OCI-LY1 (cell line): Measurements from ENCODE around the gene OR4D1.
"Not testable (repeated sequence)": the region's sequence is repeated elsewhere in the genome, so short reads cannot be mapped to it uniquely, and the experiment has no call there.

Experiments used
- H2AFZ ChIP-seq: fragments of 200-600 bp; sonication (generic), shearing (Covaris generic); 2 replicates; pipeline ENCODE4 v1.6.0; 2014; ENCODE audit warnings: antibody characterized with exemption, mild to moderate bottlenecking, low read length
- H3F3A ChIP-seq: fragments of 200-600 bp; sonication (generic), shearing (Covaris generic); 2 replicates; pipeline ENCODE4 v1.6.0; 2014; ENCODE audit warnings: mild to moderate bottlenecking, antibody characterized with exemption, low read length, moderate library complexity; ENCODE audit not compliant: insufficient read depth
- H3K27ac ChIP-seq: fragments of 200-600 bp; sonication (generic); 2 replicates; pipeline ENCODE4 v1.5.1; 2014; ENCODE audit warnings: low read length, mixed run types, mild to moderate bottlenecking, low read depth; ENCODE audit not compliant: poor library complexity, severe bottlenecking
- H3K27me3 ChIP-seq: fragments of 200-600 bp; sonication (generic); 2 replicates; pipeline ENCODE4 v1.6.0; 2014; ENCODE audit warnings: antibody characterized with exemption, mild to moderate bottlenecking, low read length, moderate library complexity; ENCODE audit not compliant: insufficient read depth
- H3K36me3 ChIP-seq: fragments of 200-600 bp; sonication (generic); 2 replicates; pipeline ENCODE4 v1.6.1; 2014; ENCODE audit warnings: mild to moderate bottlenecking, antibody characterized with exemption, low read length, moderate library complexity, mixed read lengths; ENCODE audit not compliant: insufficient read depth
- H3K4me1 ChIP-seq: fragments of 200-600 bp; sonication (generic); 2 replicates; pipeline ENCODE4 v1.5.1; 2014; ENCODE audit warnings: mild to moderate bottlenecking, low read length, moderate library complexity; ENCODE audit not compliant: insufficient read depth, severe bottlenecking
- H3K4me2 ChIP-seq: fragments of 200-600 bp; sonication (generic), shearing (Covaris generic); 2 replicates; pipeline ENCODE4 v1.6.1; 2014; ENCODE audit warnings: low read length
- H3K4me3 ChIP-seq: fragments of 200-600 bp; sonication (generic); 2 replicates; pipeline ENCODE4 v1.5.1; 2014; ENCODE audit warnings: low read length, low read depth, mild to moderate bottlenecking, mixed read lengths; ENCODE audit not compliant: poor library complexity, severe bottlenecking
- H3K79me2 ChIP-seq: fragments of 200-600 bp; shearing (Covaris generic); 2 replicates; pipeline ENCODE4 v1.6.1; 2016; ENCODE audit warnings: mixed run types, low read length, mixed read lengths; ENCODE audit not compliant: insufficient read depth
- H3K9ac ChIP-seq: fragments of 200-600 bp; sonication (generic), shearing (Covaris generic); 2 replicates; pipeline ENCODE4 v1.6.1; 2014; ENCODE audit warnings: mild to moderate bottlenecking, low read length, mixed read lengths
- H3K9me2 ChIP-seq: fragments of 200-600 bp; sonication (generic), shearing (Covaris generic); 2 replicates; pipeline ENCODE4 v1.6.1; 2014; ENCODE audit warnings: low read depth, mild to moderate bottlenecking, low read length, mixed read lengths
- H3K9me3 ChIP-seq: fragments of 200-600 bp; shearing (Covaris generic); 2 replicates; pipeline ENCODE4 v1.6.1; 2014; ENCODE audit warnings: low read length, mixed read lengths
- H4K20me1 ChIP-seq: fragments of 200-600 bp; sonication (generic), shearing (Covaris generic); 2 replicates; pipeline ENCODE4 v1.6.0; 2016; ENCODE audit warnings: mild to moderate bottlenecking, low read length; ENCODE audit not compliant: insufficient read depth
- EZH2 ChIP-seq: fragments of 200-600 bp; sonication (generic), shearing (Covaris generic); IDR thresholded peaks from 2 replicates; pipeline ENCODE4 v1.8.0; 2017; ENCODE audit warnings: borderline replicate concordance, mixed run types, mild to moderate bottlenecking, antibody characterized with exemption, low read length, moderate library complexity, mixed read lengths
- TF ChIP-seq, protein P1 (sequence below): fragments of 200-600 bp; sonication (generic), shearing (Covaris generic); IDR thresholded peaks from 2 replicates; pipeline ENCODE4 v1.5.1; 2017; ENCODE audit warnings: mild to moderate bottlenecking, antibody characterized with exemption, low read length, moderate library complexity, mixed read lengths

OR4D1 gene

DNA sequence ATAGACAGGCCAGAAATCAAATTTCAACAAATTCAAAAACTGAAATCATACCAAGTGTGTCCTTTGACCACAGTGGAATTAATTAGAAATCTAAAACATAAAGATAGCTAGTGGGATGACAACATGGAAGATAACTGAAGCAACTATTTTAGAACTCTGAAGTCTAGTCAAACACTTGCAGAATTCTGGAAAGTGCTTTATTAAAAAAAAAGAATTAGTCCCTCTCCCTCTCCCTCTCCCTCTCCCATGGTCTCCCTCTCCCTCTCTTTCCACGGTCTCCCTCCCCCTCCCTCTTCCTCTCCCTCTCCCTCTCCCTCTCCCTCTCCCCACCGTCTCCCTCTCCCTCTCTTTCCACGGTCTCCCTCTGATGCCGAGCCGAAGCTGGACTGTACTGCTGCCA lies 6.7 kb upstream of the OR4D1 start:
- no peaks in the 10 kb centered on the region for H3K9me2 ChIP-seq
- no peaks in the 10 kb centered on the region for H3F3A ChIP-seq
- H3K79me2 ChIP-seq: no peaks in the 10 kb centered on the region
- H3K9me3 ChIP-seq: peaks cover 15% of the 10 kb centered on the region
- TF ChIP-seq, protein P1, sequence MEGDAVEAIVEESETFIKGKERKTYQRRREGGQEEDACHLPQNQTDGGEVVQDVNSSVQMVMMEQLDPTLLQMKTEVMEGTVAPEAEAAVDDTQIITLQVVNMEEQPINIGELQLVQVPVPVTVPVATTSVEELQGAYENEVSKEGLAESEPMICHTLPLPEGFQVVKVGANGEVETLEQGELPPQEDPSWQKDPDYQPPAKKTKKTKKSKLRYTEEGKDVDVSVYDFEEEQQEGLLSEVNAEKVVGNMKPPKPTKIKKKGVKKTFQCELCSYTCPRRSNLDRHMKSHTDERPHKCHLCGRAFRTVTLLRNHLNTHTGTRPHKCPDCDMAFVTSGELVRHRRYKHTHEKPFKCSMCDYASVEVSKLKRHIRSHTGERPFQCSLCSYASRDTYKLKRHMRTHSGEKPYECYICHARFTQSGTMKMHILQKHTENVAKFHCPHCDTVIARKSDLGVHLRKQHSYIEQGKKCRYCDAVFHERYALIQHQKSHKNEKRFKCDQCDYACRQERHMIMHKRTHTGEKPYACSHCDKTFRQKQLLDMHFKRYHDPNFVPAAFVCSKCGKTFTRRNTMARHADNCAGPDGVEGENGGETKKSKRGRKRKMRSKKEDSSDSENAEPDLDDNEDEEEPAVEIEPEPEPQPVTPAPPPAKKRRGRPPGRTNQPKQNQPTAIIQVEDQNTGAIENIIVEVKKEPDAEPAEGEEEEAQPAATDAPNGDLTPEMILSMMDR: no peak
- no peak for TF ChIP-seq EZH2
- H3K9ac ChIP-seq: no peak overlapping the region
- H3K4me2 ChIP-seq: no peak overlapping the region
- H3K36me3 ChIP-seq: no peaks in the 10 kb centered on the region
- no peaks in the 10 kb centered on the region for H3K4me1 ChIP-seq
- no peak overlapping the region for H3K4me3 ChIP-seq
- H3K27me3 ChIP-seq: peaks cover 2% of the 10 kb centered on the region; the same call in 1 of the 2 replicates
- no peaks in the 10 kb centered on the region for H4K20me1 ChIP-seq
- no peak overlapping the region for H2AFZ ChIP-seq
- no peak overlapping the region for H3K27ac ChIP-seq

DNA sequence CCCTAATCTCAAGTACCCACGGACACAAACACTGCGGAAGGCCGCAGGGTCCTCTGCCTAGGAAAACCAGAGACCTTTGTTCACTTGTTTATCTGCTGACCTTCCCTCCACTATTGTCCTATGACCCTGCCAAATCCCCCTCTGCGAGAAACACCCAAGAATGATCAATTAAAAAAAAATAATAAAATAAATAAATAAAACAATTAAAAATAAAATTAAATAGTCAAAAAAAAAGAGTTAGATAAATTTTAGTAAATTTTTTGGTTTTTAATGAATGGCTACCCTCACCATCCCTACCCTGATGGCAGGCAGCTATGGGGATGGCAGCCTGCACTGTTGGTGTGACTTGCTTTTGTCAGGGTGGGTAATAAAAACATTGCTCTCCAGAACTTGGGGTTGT lies 4.8 kb upstream of the OR4D1 start:
- H3K27me3 ChIP-seq, H3K4me3 ChIP-seq, H4K20me1 ChIP-seq, H3K9me2 ChIP-seq, H3K27ac ChIP-seq, H3K4me1 ChIP-seq, H3F3A ChIP-seq, H3K9ac ChIP-seq, H3K36me3 ChIP-seq, H2AFZ ChIP-seq, H3K4me2 ChIP-seq, H3K79me2 ChIP-seq: not testable (repeated sequence)
- peaks cover 15% of the 10 kb centered on the region for H3K9me3 ChIP-seq

DNA sequence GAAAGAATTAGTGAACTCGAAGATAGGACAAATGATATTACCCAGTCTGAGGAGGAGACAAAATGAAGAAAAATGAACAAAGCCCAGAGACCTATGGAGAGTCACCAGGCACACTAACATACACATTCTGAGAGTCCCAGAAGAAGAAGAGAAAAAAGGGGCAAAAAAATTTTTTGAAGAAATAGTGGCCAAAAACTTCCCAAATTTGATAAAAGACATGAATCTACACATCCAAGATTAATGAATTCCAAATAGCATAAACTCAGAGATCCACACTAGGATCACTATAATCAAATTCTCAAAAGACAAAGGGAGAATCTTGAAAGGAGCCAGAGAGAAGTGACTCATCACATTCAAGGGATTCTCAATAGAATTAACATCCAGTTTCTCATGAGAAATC lies 3.4 kb upstream of the OR4D1 start:
- TF ChIP-seq, protein P1: no peak
- TF ChIP-seq EZH2: no peak
- Histone ChIP-seq H4K20me1 (no peaks in the 10 kb centered on the region), H3K4me1 (no peaks in the 10 kb centered on the region), H3K4me2 (no peak overlapping the region), H3F3A (no peaks in the 10 kb centered on the region), H3K9me2 (no peaks in the 10 kb centered on the region), H2AFZ (no peak overlapping the region), H3K27me3 (no peaks in the 10 kb centered on the region; the same call in 1 of the 2 replicates), H3K79me2 (no peaks in the 10 kb centered on the region), H3K9me3 (peaks cover 15% of the 10 kb centered on the region), H3K9ac (no peak overlapping the region), H3K36me3 (no peaks in the 10 kb centered on the region), H3K27ac (no peak overlapping the region), H3K4me3 (no peak overlapping the region)

DNA sequence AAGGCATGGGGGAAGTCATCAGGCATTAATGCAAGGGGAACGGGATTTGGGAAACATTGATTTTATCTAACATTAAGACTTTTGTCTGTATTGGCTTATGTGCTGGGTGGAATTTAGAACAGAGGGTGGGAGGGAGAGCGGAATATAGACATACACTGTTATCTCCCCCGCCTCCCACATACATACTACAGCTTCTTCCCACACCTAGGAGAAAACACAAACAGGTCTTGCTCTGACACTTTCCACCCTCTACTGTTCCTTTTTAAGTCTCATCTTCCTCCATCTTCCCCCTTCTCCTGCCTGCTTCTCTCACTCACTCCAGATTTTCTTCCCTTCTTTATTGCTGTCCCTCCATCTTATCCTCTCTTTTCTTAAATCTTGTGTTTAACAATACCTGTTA lies 425 bp downstream of the OR4D1 start:
- no peaks in the 10 kb centered on the region for H4K20me1 ChIP-seq
- peaks cover 15% of the 10 kb centered on the region for H3K9me3 ChIP-seq
- H3K9ac ChIP-seq: no peak overlapping the region
- no peaks in the 10 kb centered on the region for H3K9me2 ChIP-seq
- TF ChIP-seq EZH2: no peak
- TF ChIP-seq, protein P1: no peak
- H3K79me2 ChIP-seq: no peaks in the 10 kb centered on the region
- no peaks in the 10 kb centered on the region for H3K36me3 ChIP-seq
- peaks cover 3% of the 10 kb centered on the region for H3K27me3 ChIP-seq
- no peaks in the 10 kb centered on the region for H3F3A ChIP-seq
- no peak overlapping the region for H2AFZ ChIP-seq
- H3K27ac ChIP-seq: no peak overlapping the region
- H3K4me2 ChIP-seq: no peak overlapping the region
- no peaks in the 10 kb centered on the region for H3K4me1 ChIP-seq
- no peak overlapping the region for H3K4me3 ChIP-seq
